ENCODE measurements around the gene ACBD4.

The ACBD4 gene

DNA sequence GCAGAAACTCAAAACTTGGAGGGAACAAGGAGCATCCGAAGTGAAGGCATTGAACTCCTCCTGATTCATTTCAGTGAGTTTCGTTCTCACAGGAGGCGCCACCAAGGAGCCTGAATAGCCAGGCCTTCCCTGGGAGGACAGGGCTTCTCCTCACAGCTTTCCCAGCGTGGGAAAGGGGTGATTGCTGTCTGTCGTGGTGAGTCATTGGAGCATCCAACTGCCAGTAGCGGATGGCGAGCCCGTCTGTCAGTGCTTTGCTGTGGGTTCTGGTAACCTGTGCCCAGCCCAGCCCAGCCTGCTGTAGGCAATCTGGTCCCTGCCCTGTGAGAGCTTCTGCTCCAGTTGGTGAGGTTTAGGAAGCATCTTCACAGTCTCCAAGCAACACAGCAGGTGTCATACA lies 31.5 kb upstream of the ACBD4 start:
- no peaks in the 10 kb centered on the region for H3F3A ChIP-seq (ENCODE audit: insufficient read depth, low read length)
- no peak overlapping the region for H3K4me3 ChIP-seq (ENCODE audit: low read depth, low read length, poor library complexity, severe bottlenecking)
- TF ChIP-seq, protein P1, sequence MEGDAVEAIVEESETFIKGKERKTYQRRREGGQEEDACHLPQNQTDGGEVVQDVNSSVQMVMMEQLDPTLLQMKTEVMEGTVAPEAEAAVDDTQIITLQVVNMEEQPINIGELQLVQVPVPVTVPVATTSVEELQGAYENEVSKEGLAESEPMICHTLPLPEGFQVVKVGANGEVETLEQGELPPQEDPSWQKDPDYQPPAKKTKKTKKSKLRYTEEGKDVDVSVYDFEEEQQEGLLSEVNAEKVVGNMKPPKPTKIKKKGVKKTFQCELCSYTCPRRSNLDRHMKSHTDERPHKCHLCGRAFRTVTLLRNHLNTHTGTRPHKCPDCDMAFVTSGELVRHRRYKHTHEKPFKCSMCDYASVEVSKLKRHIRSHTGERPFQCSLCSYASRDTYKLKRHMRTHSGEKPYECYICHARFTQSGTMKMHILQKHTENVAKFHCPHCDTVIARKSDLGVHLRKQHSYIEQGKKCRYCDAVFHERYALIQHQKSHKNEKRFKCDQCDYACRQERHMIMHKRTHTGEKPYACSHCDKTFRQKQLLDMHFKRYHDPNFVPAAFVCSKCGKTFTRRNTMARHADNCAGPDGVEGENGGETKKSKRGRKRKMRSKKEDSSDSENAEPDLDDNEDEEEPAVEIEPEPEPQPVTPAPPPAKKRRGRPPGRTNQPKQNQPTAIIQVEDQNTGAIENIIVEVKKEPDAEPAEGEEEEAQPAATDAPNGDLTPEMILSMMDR (IDR thresholded peaks at IDR 0.05; ENCODE audit: low read length): no peak
- no peak for TF ChIP-seq EZH2 (IDR thresholded peaks at IDR 0.05; ENCODE audit: borderline replicate concordance, low read length)
- no peaks in the 10 kb centered on the region for H4K20me1 ChIP-seq (ENCODE audit: insufficient read depth, low read length)
- H3K4me2 ChIP-seq (ENCODE audit: low read length): no peak overlapping the region
- H3K27me3 ChIP-seq (ENCODE audit: insufficient read depth, low read length): no peaks in the 10 kb centered on the region
- H2AFZ ChIP-seq (ENCODE audit: low read length): no peak overlapping the region
- no peaks in the 10 kb centered on the region for H3K9me2 ChIP-seq (ENCODE audit: low read depth, low read length)
- no peaks in the 10 kb centered on the region for H3K4me1 ChIP-seq (ENCODE audit: insufficient read depth, low read length, severe bottlenecking)
- no peak overlapping the region for H3K9ac ChIP-seq (ENCODE audit: low read length)
- H3K9me3 ChIP-seq (ENCODE audit: low read length): no peaks in the 10 kb centered on the region
- H3K27ac ChIP-seq (ENCODE audit: low read depth, low read length, poor library complexity, severe bottlenecking): no peak overlapping the region
- H3K79me2 ChIP-seq (ENCODE audit: insufficient read depth, low read length): no peaks in the 10 kb centered on the region
- H3K36me3 ChIP-seq (ENCODE audit: insufficient read depth, low read length): peaks cover 86% of the 10 kb centered on the region

DNA sequence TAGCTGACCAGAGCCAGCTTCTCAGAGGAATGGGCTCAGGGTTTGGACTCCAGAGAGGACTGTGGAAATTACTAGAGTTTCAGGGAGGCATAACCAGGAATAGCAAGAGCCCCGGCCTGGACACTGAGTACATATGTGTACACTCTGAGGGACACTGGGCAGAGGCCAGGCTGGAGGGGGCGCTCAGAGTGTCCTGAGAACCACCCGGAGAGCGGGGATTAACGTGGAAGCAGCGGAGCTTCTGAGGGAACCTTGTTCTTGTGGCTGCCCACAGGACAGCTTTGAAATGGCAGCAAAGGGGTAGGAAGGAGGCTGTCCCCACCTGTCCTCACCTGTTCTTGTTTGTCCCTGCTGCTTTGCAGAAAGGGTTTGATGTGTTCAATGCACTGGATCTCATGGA lies 31.0 kb upstream of the ACBD4 start:
- Histone ChIP-seq H3K79me2 (ENCODE audit: insufficient read depth, low read length) (no peaks in the 10 kb centered on the region), H3K4me3 (ENCODE audit: low read depth, low read length, poor library complexity, severe bottlenecking) (no peak overlapping the region), H3K9me2 (ENCODE audit: low read depth, low read length) (no peaks in the 10 kb centered on the region), H3K27ac (ENCODE audit: low read depth, low read length, poor library complexity, severe bottlenecking) (no peak overlapping the region), H4K20me1 (ENCODE audit: insufficient read depth, low read length) (no peaks in the 10 kb centered on the region), H3K4me1 (ENCODE audit: insufficient read depth, low read length, severe bottlenecking) (no peaks in the 10 kb centered on the region), H3K4me2 (ENCODE audit: low read length) (no peak overlapping the region), H3K9me3 (ENCODE audit: low read length) (no peaks in the 10 kb centered on the region), H3K36me3 (ENCODE audit: insufficient read depth, low read length) (peaks cover 83% of the 10 kb centered on the region), H3K27me3 (ENCODE audit: insufficient read depth, low read length) (no peaks in the 10 kb centered on the region), H2AFZ (ENCODE audit: low read length) (no peak overlapping the region), H3K9ac (ENCODE audit: low read length) (no peak overlapping the region), H3F3A (ENCODE audit: insufficient read depth, low read length) (no peaks in the 10 kb centered on the region)
- TF ChIP-seq, protein P1 (IDR thresholded peaks at IDR 0.05; ENCODE audit: low read length): no peak
- no peak for TF ChIP-seq EZH2 (IDR thresholded peaks at IDR 0.05; ENCODE audit: borderline replicate concordance, low read length)

DNA sequence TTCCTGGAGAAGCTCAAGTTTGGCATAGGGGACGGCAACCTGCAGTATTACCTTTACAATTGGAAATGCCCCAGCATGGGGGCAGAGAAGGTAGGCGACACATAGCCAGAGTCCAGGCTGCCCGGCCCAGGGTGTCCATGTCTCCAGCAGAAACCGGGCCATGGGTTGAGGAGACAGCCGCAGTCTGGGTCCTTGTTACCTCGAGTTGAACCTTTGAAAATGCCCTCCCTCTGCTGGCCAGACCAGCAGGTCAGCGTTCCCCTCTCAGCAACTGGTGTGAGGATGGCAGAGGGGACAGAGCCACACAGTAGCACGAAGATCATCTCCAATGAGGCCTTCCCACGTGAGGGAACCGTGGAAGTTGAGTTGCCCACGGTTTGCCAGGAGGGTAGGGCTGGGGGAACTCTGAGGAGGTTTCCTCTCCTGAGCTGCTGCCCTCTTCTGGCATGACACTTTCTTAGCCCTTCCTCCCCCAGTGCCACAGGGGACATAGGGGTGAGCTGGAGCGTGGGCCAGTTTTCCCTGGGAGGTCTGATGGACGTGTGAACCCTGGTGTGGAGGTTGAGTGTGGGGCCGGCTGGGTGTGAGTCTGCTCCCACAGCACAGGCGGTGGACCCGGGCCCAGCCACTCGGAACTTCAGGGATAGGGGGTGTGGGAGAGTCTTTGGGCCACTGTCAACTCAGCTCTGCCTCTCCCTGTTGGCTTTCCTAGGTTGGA lies 30.4 kb upstream of the ACBD4 start:
- no peak overlapping the region for H2AFZ ChIP-seq (ENCODE audit: low read length)
- no peaks in the 10 kb centered on the region for H3F3A ChIP-seq (ENCODE audit: insufficient read depth, low read length)
- H3K36me3 ChIP-seq (ENCODE audit: insufficient read depth, low read length): peaks cover 78% of the 10 kb centered on the region
- no peak overlapping the region for H3K9ac ChIP-seq (ENCODE audit: low read length)
- no peak overlapping the region for H3K4me2 ChIP-seq (ENCODE audit: low read length)
- no peak overlapping the region for H3K27ac ChIP-seq (ENCODE audit: low read depth, low read length, poor library complexity, severe bottlenecking)
- no peaks in the 10 kb centered on the region for H3K4me1 ChIP-seq (ENCODE audit: insufficient read depth, low read length, severe bottlenecking)
- no peak overlapping the region for H3K4me3 ChIP-seq (ENCODE audit: low read depth, low read length, poor library complexity, severe bottlenecking)
- H3K79me2 ChIP-seq (ENCODE audit: insufficient read depth, low read length): no peaks in the 10 kb centered on the region
- no peaks in the 10 kb centered on the region for H4K20me1 ChIP-seq (ENCODE audit: insufficient read depth, low read length)
- H3K9me2 ChIP-seq (ENCODE audit: low read depth, low read length): no peaks in the 10 kb centered on the region
- H3K9me3 ChIP-seq (ENCODE audit: low read length): no peaks in the 10 kb centered on the region
- TF ChIP-seq EZH2 (IDR thresholded peaks at IDR 0.05; ENCODE audit: borderline replicate concordance, low read length): no peak
- TF ChIP-seq, protein P1 (IDR thresholded peaks at IDR 0.05; ENCODE audit: low read length): no peak
- H3K27me3 ChIP-seq (ENCODE audit: insufficient read depth, low read length): no peaks in the 10 kb centered on the region
